TTC549 (cell line): ENCODE data around the gene TBCEL.
"Not testable (repeated sequence)": the region's sequence is repeated elsewhere in the genome, so short reads cannot be mapped to it uniquely, and the experiment has no call there.

ENCODE experiments used
- FAIRE-seq: peaks from 2 replicates; lab custom pipeline; 2012; peaks lifted over from hg19 to GRCh38; lab: Jason Lieb, UNC

TBCEL gene

GRCh38 chr11:121029813-121030445 lies 6.0 kb downstream of the TBCEL start:
- FAIRE-seq: no peak

GRCh38 chr11:121031167-121031566 lies 7.3 kb downstream of the TBCEL start:
- FAIRE-seq: no peak

GRCh38 chr11:121031648-121032047 lies 7.7 kb downstream of the TBCEL start:
- FAIRE-seq: not testable (repeated sequence)

GRCh38 chr11:121032546-121032945 lies 8.6 kb downstream of the TBCEL start:
- FAIRE-seq: no peak

GRCh38 chr11:121033635-121034034 lies 9.7 kb downstream of the TBCEL start:
- FAIRE-seq: no peak

- FAIRE-seq: no peak
Measured at GRCh38 chr11:121035169-121035755, 11.4 kb downstream of the TBCEL start.

- FAIRE-seq: no peak
Measured at GRCh38 chr11:121035780-121036179, 11.9 kb downstream of the TBCEL start.

GRCh38 chr11:121037016-121037415 lies 13.1 kb downstream of the TBCEL start:
- no peak for FAIRE-seq

GRCh38 chr11:121038648-121039409 lies 14.9 kb downstream of the TBCEL start:
- no peak for FAIRE-seq

- no peak for FAIRE-seq
Measured at GRCh38 chr11:121039971-121040613, 16.2 kb downstream of the TBCEL start.

- FAIRE-seq: no peak
Measured at GRCh38 chr11:121040614-121041002, 16.7 kb downstream of the TBCEL start.

- no peak for FAIRE-seq
Measured at GRCh38 chr11:121041072-121041471, 17.2 kb downstream of the TBCEL start.

GRCh38 chr11:121042296-121042695 lies 18.4 kb downstream of the TBCEL start:
- no peak for FAIRE-seq

- no peak for FAIRE-seq
Measured at GRCh38 chr11:121047926-121048325, 24.0 kb downstream of the TBCEL start.

- no peak for FAIRE-seq
Measured at GRCh38 chr11:121048464-121049233, 24.7 kb downstream of the TBCEL start.

GRCh38 chr11:121053244-121053643 lies 29.3 kb downstream of the TBCEL start:
- FAIRE-seq: no peak

GRCh38 chr11:121054266-121054665 lies 30.4 kb downstream of the TBCEL start:
- FAIRE-seq: no peak

- no peak for FAIRE-seq
Measured at GRCh38 chr11:121055076-121055475, 31.2 kb downstream of the TBCEL start.

- no peak for FAIRE-seq
Measured at GRCh38 chr11:121057922-121058321, 34.0 kb downstream of the TBCEL start.

GRCh38 chr11:121058941-121059340 lies 35.0 kb downstream of the TBCEL start:
- no peak for FAIRE-seq

- FAIRE-seq: no peak
Measured at GRCh38 chr11:121059605-121060004, 35.7 kb downstream of the TBCEL start.

GRCh38 chr11:121063728-121064127 lies 39.8 kb downstream of the TBCEL start:
- FAIRE-seq: no peak
